Left ventricle myocardium inferior (tissue), 1 donor: ENCODE results near the gene KIF20B. TPM values are rescaled to one million over a fixed set of nuclear protein-coding genes. Genes with fewer than 3 reads are reported as not detected.
"Not testable (repeated sequence)": the region's sequence is repeated elsewhere in the genome, so short reads cannot be mapped to it uniquely, and the experiment has no call there.

Experiments used
- DNase-seq: peaks from one replicate; pipeline ENCODE4 v3.0.0-alpha.2; 2020
- H3K27ac ChIP-seq: fragments of 200-600 bp; replicated peaks from 2 replicates; pipeline ENCODE4 v1.8.0; 2021
- H3K27me3 ChIP-seq: fragments of 200-600 bp; 2 replicates; pipeline ENCODE4 v1.8.0; 2021; ENCODE audit warnings: low read depth
- H3K36me3 ChIP-seq: fragments of 200-600 bp; 2 replicates; pipeline ENCODE4 v1.8.0; 2021
- H3K4me1 ChIP-seq: fragments of 200-600 bp; 2 replicates; pipeline ENCODE4 v1.8.0; 2021
- H3K4me3 ChIP-seq: fragments of 200-600 bp; 2 replicates; pipeline ENCODE4 v1.8.0; 2021; ENCODE audit warnings: mild to moderate bottlenecking, moderate library complexity
- H3K9me3 ChIP-seq: fragments of 200-600 bp; replicated peaks from 2 replicates; pipeline ENCODE4 v1.8.0; 2021
- intact Hi-C: fragments of 100-400 bp; cut with micrococcal nuclease; formaldehyde crosslinking; loops from one replicate; pipeline ENCODE4 v1.11.0; 2022
- total RNA-seq: library from RNA; stranded (reverse); fragmentation: NEBNext Ultra II Directional; extraction: Animal tissue kit (Norgen Biotek cat#: 25700); gene quantifications from one replicate; pipeline ENCODE4 v1.2.1, GENCODE V29; 2021
- TF ChIP-seq, protein P1 (sequence below): fragments of 200-600 bp; IDR thresholded peaks from 2 replicates; pipeline ENCODE4 v1.8.0; 2021; ENCODE audit warnings: antibody characterized with exemption, mild to moderate bottlenecking, borderline replicate concordance
- donor health status: DM: no; HTN: yes; CAD: no; lungs with severe emphysema.

The KIF20B gene
- total RNA-seq, 1 donor from 2014 or later: 2.4 TPM

DNA sequence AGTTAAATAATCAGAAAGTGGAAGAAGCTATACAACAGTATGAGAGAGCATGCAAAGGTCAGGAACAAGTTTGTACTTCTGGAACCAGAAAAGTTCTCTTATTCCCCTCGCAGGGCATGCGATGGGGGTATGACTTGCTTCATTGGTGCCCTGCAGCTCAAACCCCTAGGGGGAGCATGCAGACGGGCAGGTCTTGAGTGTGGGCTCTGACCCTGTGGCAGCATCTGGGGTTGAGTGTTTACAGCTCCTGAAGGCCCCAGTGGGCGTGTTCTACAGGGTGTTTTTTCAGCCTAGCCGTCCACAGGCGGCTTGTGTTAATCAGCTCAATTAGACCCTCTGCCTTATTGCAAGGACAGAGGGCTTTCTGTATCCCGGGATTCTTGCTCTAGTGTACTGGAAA, 44.5 kb downstream of the KIF20B start:
- Histone ChIP-seq H3K4me1 (no peaks in the 10 kb centered on the region), H3K27ac (no peak overlapping the region), H3K36me3 (peaks cover 7% of the 10 kb centered on the region), H3K27me3 (no peaks in the 10 kb centered on the region), H3K9me3 (no peaks in the 10 kb centered on the region), H3K4me3 (no peak overlapping the region)
- intact Hi-C loops: no loop called here
- TF ChIP-seq, protein P1, sequence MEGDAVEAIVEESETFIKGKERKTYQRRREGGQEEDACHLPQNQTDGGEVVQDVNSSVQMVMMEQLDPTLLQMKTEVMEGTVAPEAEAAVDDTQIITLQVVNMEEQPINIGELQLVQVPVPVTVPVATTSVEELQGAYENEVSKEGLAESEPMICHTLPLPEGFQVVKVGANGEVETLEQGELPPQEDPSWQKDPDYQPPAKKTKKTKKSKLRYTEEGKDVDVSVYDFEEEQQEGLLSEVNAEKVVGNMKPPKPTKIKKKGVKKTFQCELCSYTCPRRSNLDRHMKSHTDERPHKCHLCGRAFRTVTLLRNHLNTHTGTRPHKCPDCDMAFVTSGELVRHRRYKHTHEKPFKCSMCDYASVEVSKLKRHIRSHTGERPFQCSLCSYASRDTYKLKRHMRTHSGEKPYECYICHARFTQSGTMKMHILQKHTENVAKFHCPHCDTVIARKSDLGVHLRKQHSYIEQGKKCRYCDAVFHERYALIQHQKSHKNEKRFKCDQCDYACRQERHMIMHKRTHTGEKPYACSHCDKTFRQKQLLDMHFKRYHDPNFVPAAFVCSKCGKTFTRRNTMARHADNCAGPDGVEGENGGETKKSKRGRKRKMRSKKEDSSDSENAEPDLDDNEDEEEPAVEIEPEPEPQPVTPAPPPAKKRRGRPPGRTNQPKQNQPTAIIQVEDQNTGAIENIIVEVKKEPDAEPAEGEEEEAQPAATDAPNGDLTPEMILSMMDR: no peak
- no peak for DNase-seq

DNA sequence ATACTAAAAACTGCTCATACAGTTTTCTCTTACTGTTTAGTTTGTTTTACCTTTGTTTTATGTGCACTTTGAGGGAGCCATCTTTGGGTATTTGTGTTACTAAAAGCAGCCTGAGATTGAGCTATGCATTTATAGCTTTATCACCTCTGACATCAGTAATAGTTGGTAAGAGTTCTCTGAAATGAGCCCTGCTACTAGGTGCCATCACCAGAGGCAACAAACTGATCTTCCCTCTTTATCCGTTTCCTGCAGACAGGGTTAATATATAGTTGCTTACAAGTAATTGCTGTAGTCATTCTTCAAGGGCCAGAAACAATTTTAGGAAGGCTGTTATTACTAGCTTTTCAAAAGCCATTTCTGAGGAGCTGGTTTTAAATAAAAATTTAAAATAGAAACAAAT, 49.1 kb downstream of the KIF20B start:
- H3K27me3 ChIP-seq: no peaks in the 10 kb centered on the region
- H3K27ac ChIP-seq: no peak overlapping the region
- intact Hi-C loops: no loop called here
- no peak for DNase-seq
- H3K36me3 ChIP-seq: peaks cover 7% of the 10 kb centered on the region
- H3K4me1 ChIP-seq: no peaks in the 10 kb centered on the region
- TF ChIP-seq, protein P1: no peak
- no peaks in the 10 kb centered on the region for H3K9me3 ChIP-seq
- no peak overlapping the region for H3K4me3 ChIP-seq

DNA sequence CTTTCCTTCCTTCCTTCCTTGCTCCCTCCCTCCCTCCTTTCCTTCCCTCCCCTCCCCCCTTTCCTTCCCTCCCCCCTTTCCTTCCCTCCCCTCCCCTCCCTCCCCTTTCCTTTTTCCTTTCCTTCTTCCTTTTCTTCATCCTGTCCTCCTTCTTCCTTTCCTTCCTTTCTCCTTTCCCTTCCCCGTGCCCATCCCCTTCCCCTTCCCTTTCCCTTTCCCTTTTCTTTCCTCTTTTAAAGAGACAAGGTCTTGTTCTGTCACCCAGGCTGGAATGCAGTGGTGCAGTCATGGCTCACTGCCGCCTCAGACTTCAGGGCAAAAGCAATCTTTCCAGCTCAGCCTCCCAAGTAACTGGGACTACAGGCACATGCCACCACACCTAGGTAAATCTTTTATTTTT, 54.0 kb downstream of the KIF20B start:
- DNase-seq: no peak
- H3K27me3 ChIP-seq: no peaks in the 10 kb centered on the region
- intact Hi-C loops: no loop called here
- H3K4me3 ChIP-seq: no peak overlapping the region
- no peaks in the 10 kb centered on the region for H3K36me3 ChIP-seq
- H3K27ac ChIP-seq: no peak overlapping the region
- TF ChIP-seq, protein P1: no peak
- no peaks in the 10 kb centered on the region for H3K4me1 ChIP-seq
- no peaks in the 10 kb centered on the region for H3K9me3 ChIP-seq

DNA sequence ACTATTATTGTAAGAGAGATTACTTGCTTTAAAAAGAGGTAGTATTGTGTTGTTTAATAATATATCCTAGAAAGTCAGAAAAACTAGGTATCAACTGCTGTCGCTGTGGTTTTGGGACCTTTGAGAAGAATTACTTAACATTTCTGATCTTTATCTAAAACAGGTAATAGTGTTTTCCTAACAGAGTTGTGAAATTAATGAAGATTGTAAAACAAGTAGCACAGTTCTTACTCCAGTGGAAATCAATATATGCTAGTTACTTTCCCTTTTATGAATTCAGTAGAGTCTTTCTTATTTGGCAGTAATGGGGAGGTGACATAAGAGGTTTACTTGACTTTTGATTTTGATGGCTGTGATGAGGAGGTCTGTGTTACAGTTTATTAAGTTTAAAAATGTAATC, 58.1 kb downstream of the KIF20B start:
- H3K9me3 ChIP-seq: no peaks in the 10 kb centered on the region
- H3K36me3 ChIP-seq: peaks cover 11% of the 10 kb centered on the region
- H3K4me3 ChIP-seq: no peak overlapping the region
- no peak for DNase-seq
- no peaks in the 10 kb centered on the region for H3K4me1 ChIP-seq
- no peaks in the 10 kb centered on the region for H3K27me3 ChIP-seq
- intact Hi-C loops: no loop called here
- TF ChIP-seq, protein P1: no peak
- no peak overlapping the region for H3K27ac ChIP-seq

DNA sequence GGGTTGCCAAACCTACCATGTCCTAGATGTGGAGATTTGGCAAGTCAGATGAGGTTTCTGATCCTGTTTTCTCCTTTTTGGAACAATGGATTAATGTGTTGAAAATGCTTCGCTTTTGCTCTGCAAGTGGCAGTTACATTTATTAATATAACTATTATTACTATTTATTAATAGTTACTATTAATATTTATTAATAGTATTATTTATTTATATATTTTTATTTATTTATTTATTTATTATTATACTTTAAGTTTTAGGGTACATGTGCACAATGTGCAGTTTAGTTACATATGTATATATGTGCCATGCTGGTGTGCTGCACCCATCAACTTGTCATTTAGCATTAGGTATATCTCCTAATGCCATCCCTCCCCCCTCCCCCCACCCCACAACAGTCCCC, 62.3 kb downstream of the KIF20B start:
- H3K27ac ChIP-seq, H3K4me1 ChIP-seq, DNase-seq, H3K9me3 ChIP-seq, H3K4me3 ChIP-seq, H3K27me3 ChIP-seq, intact Hi-C loops: not testable (repeated sequence)
- H3K36me3 ChIP-seq: peaks cover 11% of the 10 kb centered on the region

DNA sequence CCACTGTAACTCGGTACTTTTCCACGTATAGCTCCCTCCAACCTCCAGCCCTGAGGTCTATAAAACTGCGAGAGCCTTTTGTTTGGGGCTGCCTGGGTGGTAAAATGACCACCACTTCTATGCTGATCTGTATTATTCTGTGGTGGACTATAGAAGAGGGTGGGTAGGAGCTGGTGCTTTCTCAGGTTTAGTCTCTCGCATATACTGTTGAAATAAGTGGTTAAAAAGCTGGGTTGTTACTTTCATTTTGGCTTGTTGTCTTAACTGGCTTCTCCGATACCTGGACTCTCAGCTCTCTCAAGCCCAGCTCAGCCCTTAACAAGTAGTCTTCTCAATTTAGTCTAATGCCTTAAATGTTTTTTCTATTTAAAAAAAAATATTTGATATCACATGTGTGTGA, 70.3 kb downstream of the KIF20B start:
- H3K36me3 ChIP-seq: peaks cover 17% of the 10 kb centered on the region
- H3K4me3 ChIP-seq: no peak overlapping the region
- no peaks in the 10 kb centered on the region for H3K4me1 ChIP-seq
- H3K9me3 ChIP-seq: peaks cover 6% of the 10 kb centered on the region
- TF ChIP-seq, protein P1: no peak
- no peak overlapping the region for H3K27ac ChIP-seq
- H3K27me3 ChIP-seq: no peaks in the 10 kb centered on the region
- DNase-seq: no peak
- intact Hi-C loops: no loop called here
